Stimulated activated CD8-positive, alpha-beta memory T cell treated with anti-CD3 and anti-CD28 coated beads, Interleukin-15, amount 100 ng/mL, for 1 hour (primary cell): Measurements from ENCODE around the gene CGNL1.

Experiments used
- DNase-seq: peaks from one replicate; pipeline ENCODE4 v3.0.0-alpha.2; 2020; ENCODE audit warnings: low read depth

Gene CGNL1

GRCh38 chr15:57598346-57598745 is 222.0 kb downstream of the CGNL1 start:
- no peak for DNase-seq

DNA sequence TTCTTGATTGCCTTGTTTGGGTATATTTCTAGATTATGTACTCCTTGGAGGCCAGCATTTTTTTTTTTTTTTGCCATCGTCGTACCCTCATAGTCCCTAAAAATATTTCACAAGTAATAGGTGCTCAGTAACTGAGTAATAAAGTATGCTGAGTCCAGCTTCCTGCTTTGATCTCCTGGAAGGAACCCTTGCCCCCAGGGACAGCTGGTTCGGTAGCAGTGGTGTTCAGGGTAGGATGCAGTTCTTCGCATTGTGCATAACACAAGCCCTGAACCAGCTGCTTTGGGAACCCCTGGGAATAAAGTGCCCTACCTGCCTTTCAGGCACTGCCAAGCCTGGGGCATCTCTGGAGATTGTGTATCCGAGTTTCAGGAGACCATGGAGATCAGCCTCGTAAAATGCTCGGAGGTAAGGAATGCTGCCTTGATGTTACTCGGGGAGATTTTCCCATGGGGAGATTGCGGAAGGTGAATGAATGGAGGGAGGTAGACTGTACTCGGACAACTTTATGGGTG is 223.0 kb downstream of the CGNL1 start:
- DNase-seq = no peak

DNA sequence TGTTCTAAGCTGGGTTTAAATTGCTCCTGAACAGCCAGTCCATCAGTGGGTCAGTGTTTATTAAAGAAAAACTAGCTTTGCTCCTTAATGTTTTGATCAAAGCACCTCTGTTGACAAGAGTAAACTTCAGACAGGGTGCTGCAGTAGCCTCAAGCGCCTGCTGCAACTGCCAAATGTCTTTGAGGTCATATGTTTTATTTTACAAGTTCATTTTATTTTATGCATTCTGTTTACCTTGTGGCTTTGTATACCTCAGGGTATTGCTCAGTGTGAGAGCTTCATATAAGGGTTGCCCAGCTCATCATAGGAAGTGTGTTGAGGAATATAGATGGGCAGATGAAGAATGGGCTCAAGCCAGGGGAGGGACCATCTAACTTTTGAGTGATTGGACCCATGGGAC is 223.9 kb downstream of the CGNL1 start:
- DNase-seq = no peak
